ENCODE data around the gene NTN5.
A peak's percentile ranks its signal among the peaks of the same experiment; 100 is the strongest.
"Not testable (repeated sequence)": the region's sequence is repeated elsewhere in the genome, so short reads cannot be mapped to it uniquely, and the experiment has no call there.

NTN5 gene

GRCh38 chr19:48639483-48640375 lies 33.1 kb downstream of the NTN5 start:
- DNase-seq, result no peak

- DNase-seq, result no peak
Measured at GRCh38 chr19:48638831-48639381, 33.9 kb downstream of the NTN5 start.

DNA sequence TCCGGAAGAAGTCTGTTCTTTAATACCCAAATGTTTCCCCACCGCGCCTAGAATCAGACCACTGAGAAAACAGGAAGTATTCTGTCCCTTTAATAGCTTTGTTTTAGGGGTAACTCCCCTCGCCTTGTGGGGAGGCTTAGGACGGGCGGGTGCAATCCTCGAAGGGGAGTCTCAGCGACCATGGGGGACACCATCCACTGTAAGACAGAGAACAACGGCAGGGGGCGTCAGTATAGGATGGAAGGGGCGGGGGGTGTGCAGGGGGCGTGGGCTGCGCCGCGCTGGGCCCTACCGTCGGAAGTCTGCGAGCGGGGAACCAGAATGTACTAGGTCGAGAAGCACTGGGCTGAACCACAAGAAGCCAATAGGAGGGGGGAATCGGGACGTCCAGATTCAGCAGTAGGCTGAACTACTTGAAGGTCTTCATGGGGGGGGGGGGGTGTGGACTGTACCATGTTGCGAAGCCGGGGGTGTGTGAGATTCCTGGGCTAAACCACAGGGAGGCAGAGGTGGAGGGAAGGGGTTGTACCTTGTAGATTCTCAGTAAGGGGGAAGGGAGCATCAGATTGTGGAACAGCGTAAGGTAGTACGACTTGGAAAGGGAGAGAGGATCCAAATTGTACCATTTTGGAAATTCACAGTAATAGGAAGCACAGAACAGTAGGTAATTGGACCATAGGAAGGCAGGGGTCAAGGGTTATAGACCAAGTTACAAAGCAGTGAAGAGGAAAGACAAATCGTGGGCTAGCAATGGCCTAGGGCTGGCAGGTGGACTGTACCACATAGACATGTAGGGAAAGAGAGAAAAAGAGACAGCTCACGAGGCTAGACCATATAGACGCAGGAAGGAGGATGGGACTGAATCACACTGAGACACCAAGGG lies 34.6 kb downstream of the NTN5 start:
- DNase-seq, result peak; percentile 80 to 88

DNA sequence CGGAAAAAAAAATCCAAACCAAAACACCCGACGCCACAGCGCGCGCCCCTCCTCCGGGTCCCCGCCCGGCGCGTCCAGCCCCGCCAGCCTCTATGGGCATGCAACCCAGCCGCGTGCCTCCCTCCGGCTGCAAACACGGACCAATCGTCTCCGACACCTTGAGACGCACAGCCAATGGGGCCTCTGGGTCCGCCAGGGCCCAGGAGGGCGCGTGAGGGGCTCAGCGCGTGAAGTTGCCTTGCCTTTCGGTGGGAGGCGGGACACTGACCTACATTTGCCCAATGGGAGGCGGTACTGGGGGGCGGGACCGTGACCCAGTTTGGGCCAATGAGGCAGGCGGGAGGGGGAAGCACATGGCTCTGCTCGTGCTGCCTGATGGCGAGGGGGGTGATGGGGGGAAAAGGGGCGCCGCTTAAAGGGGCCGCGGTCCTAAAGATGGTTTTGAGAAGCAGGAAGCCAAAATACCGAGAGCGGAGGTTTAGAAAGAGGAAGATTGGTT lies 35.3 kb downstream of the NTN5 start:
- peak; percentile 100 for DNase-seq

DNA sequence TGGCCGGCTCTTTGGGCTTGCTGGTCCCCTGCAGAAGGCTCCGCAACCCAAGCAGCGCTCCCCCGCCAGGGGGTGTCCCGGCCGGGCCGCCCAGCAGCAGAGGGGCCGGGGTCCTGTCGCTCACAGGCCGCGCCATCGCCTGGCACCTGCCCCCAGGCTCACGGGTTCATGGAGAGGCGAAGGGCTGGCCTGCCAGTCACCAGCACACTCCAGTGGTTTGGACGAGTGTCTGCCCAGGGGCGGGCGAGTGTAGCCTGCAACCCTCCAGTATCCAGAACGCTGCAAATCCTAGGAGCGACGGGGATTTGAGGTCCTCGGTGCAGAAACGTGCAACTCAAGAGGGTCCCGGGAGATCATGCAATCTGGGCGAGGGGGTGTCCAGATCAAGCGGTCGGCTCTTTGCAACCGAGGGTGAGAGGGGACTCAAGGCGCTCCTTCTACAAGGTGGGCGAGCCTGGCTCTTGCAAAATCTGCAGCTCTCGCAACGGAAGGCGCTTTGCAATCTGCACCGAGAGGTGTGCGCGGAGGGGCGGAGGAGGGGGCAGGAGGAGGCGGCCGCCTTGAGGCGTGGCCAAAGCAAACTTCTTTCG lies 35.9 kb downstream of the NTN5 start, which contains the start of gene DBP:
TSS of gene DBP (minus strand) at position 521 of the 590 bp plus-strand sequence. CDS start at position 136, 385 bp downstream.
- DNase-seq, result no peak

GRCh38 chr19:48635966-48636858 lies 36.6 kb downstream of the NTN5 start:
- DNase-seq, result no peak

DNA sequence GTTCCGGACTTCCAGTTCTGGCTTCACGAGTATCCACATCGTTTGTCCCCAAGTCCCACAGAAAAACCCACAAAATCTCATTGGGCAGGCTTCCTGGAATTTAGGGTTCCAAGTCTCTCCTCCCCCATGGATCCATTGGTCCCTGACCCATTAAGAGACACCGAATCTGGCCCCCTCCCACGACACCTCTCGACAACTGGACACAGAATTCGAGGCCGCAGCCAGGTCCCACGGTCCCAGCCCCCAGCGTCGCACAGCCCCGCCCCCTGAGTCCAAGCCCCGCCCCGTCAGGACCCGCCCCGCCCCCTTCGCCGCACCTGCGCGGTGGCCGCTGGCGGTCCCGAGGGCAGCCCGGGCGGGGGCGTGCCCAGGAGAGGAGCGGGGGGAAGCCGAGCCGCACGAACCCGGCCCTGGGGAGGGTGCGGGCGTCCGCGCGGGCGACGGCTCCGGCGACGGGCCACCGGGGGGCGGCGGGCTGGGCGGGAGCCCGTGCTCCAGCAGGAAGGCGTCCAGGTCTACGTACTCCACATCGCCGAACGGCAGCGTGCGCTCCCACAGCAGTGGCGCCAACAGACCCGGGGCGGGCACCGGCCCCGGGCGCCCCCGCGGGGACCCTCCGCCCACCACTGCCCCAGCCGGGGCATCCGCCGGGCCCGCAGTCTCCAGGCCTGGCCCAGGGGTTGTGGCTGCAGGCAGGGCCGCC lies 37.4 kb downstream of the NTN5 start:
- peak; percentile 26 to 52 for DNase-seq

DNA sequence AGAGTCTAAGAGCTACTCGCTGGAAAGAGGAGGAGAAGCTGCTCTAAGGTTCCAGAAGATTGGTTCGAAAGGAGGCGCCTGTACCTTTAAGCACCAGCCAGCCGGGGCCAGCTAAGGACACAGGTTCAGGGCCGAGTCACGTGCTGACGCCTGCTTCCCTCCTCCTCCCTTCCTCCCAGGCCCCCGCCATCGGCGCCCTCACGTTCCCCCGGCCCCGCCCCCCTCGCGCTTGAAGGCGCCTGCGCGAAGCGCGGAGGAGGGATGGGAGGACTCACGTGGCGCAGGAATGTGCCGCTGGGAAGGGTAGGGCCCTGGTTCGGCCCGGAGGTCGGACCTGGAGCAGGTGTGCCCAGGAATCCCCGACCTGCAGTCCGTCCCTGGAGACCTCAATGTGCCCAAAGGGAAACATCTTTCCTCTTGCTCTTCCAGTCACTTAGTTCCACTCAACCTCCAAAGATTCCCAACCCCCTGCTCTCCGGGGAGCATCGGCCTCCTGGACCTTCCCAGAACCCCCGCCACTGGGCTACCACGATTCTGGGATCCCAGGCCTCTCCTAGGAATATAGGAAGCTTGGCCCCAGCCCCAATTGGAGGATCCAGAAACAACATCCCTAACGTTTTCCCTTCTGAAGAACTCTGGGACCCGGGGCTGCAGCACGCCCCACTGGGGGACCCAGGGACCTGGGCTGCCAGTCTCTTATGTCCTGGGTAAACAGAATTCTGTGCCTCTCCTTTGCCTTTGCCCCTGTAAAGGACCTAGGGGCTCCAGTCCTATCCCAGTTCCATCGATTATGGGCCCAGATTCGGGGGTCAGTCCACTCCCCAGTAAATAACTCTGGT lies 38.2 kb downstream of the NTN5 start:
- DNase-seq, result peak; percentile 91 to 92

GRCh38 chr19:48634036-48634342 lies 38.8 kb downstream of the NTN5 start:
- DNase-seq, result no peak

- no peak for DNase-seq
Measured at GRCh38 chr19:48633148-48634035, 39.4 kb downstream of the NTN5 start.

DNA sequence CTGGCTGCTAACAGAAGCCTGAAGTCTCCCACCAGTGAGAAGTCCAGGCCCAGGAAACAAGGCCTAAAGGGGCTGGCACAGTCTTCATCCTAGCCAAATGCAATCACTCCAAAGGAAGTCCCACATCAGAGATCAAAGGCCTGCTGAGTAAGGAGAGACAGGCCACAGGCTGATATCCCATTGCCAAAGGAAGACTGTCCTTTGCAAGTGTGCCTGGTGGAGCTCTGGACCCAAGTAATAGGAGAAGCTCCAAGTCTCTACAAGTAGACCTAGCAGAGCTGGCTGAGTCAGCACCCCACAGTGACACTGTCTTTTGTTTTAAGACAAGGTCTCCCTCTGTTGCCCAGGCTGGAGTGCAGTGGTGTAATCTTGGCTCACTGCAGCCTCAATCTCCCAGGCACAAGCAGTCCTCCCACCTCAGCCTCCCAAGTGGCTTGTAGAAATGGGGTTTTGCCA lies 40.1 kb downstream of the NTN5 start:
- no peak for DNase-seq

DNA sequence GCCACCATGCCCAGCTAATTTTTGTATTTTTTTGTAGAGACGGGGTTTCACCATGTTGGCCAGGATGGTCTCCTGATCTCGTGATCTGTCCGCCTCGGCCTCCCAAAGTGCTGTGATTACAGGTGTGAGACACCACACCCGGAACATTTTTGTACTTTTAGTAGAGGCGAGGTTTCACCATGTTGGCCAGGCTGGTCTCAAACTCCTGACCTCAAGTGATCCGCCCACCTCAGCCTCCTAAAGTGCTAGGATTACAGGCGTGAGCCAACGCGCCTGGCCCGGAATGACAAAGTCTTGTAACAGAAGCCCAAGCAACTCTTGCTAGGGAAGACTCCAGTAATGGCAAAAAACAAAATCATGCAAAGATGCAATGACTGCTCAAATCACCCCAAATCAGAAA lies 40.5 kb downstream of the NTN5 start:
- DNase-seq, result not testable (repeated sequence)

GRCh38 chr19:48631225-48631624 lies 41.6 kb downstream of the NTN5 start:
- DNase-seq, result no peak

GRCh38 chr19:48630296-48631063 lies 42.3 kb downstream of the NTN5 start:
- DNase-seq, result no peak

- DNase-seq, result no peak
Measured at GRCh38 chr19:48629599-48630295, 43.1 kb downstream of the NTN5 start.

DNA sequence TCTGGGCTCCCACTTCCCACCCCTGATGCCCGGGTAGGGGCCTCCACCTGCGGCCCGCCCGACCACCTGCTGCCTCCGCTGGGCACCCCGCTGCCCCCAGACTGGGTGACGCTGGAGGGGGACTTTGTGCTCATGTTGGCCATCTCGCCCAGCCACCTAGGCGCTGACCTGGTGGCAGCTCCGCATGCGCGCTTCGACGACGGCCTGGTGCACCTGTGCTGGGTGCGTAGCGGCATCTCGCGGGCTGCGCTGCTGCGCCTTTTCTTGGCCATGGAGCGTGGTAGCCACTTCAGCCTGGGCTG lies 43.6 kb downstream of the NTN5 start:
- no peak for DNase-seq

- no peak for DNase-seq
Measured at GRCh38 chr19:48628486-48629296, 44.1 kb downstream of the NTN5 start.

Measured in AML-193 (cell line).